CD4-positive, alpha-beta T cell treated with Interferon alpha-2 for 1 hour (primary cell): ENCODE data around the gene KIF23.

ENCODE experiments used
- DNase-seq, 2 donors: peaks; one replicate each; pipeline ENCODE4 v3.0.0-alpha.2; 2020 to 2022

KIF23 gene

GRCh38 chr15:69497076-69497475 lies 82.9 kb downstream of the KIF23 start:
- no peak for DNase-seq

- no peak for DNase-seq
These were observed 83.5 kb downstream of the KIF23 start for GRCh38 chr15:69497667-69498066.
